ENCODE measurements around the gene CACNA1C. TPM values are rescaled to one million over a fixed set of nuclear protein-coding genes. Genes with fewer than 3 reads are reported as not detected.

Gene CACNA1C
- total RNA-seq, 4 donors from 2014 or later, result 5.2 to 12.9 (median 6.3) TPM

DNA sequence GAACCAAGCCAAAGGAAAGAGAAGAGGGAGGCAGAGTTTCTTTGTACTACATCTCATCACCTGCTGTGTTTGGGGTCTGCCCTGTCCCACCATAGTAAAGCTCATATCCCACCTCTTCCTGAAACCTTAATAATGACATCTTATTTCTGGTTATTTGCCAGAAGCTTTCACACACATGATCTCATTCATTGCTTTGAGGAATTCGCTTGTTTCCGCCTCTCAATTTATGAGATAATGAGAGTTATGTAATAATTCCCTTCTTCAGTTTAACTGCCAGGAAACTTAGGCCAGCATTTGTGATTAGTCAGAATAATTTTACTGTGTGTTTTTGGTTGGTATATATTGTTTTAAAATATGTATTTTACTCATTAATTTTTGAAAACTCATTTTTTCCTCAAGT is 205.2 kb downstream of the CACNA1C start:
- Histone ChIP-seq H3K9me3 (no peaks in the 10 kb centered on the region), H3K36me3 (no peaks in the 10 kb centered on the region), H3K27me3 (no peaks in the 10 kb centered on the region), H3K4me3 (no peak overlapping the region), H3K27ac (no peak overlapping the region), H3K4me1 (peaks cover 0 to 5% (median 0%) of the 10 kb centered on the region in 4 donors)
- 29 to 42% methylated on average over 2 of the region's 2 CpGs for WGBS, 2 donors
- DNase-seq (ENCODE audit: low spot score in 2 of 2), result no peak
- TF ChIP-seq EP300 (IDR thresholded peaks at IDR 0.05), result no peak
- no peak for TF ChIP-seq POLR2A (IDR thresholded peaks at IDR 0.05)
- TF ChIP-seq, protein P1, sequence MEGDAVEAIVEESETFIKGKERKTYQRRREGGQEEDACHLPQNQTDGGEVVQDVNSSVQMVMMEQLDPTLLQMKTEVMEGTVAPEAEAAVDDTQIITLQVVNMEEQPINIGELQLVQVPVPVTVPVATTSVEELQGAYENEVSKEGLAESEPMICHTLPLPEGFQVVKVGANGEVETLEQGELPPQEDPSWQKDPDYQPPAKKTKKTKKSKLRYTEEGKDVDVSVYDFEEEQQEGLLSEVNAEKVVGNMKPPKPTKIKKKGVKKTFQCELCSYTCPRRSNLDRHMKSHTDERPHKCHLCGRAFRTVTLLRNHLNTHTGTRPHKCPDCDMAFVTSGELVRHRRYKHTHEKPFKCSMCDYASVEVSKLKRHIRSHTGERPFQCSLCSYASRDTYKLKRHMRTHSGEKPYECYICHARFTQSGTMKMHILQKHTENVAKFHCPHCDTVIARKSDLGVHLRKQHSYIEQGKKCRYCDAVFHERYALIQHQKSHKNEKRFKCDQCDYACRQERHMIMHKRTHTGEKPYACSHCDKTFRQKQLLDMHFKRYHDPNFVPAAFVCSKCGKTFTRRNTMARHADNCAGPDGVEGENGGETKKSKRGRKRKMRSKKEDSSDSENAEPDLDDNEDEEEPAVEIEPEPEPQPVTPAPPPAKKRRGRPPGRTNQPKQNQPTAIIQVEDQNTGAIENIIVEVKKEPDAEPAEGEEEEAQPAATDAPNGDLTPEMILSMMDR (IDR thresholded peaks at IDR 0.05), result no peak

GRCh38 chr12:2259369-2259768 is 206.6 kb downstream of the CACNA1C start:
- WGBS, 2 donors, result 26 to 41% methylated on average over 4 of the region's 4 CpGs
- Histone ChIP-seq H3K4me3 (no peak overlapping the region), H3K4me1 (peaks cover 0 to 12% (median 1%) of the 10 kb centered on the region in 4 donors), H3K9me3 (no peaks in the 10 kb centered on the region), H3K36me3 (no peaks in the 10 kb centered on the region), H3K27me3 (no peaks in the 10 kb centered on the region), H3K27ac (no peak overlapping the region)
- TF ChIP-seq POLR2A (IDR thresholded peaks at IDR 0.05) (no peak), EP300 (IDR thresholded peaks at IDR 0.05) (no peak)
- TF ChIP-seq, protein P1 (IDR thresholded peaks at IDR 0.05), result no peak
- DNase-seq (ENCODE audit: low spot score in 2 of 2), result no peak

GRCh38 chr12:2260441-2260840 is 207.7 kb downstream of the CACNA1C start:
- no peak for DNase-seq (ENCODE audit: low spot score in 2 of 2)
- Histone ChIP-seq H3K9me3 (no peaks in the 10 kb centered on the region), H3K4me1 (peaks cover 0 to 21% (median 3%) of the 10 kb centered on the region in 4 donors), H3K27me3 (no peaks in the 10 kb centered on the region), H3K36me3 (no peaks in the 10 kb centered on the region), H3K4me3 (no peak overlapping the region), H3K27ac (no peak overlapping the region)
- TF ChIP-seq, protein P1 (IDR thresholded peaks at IDR 0.05), result no peak
- TF ChIP-seq POLR2A (IDR thresholded peaks at IDR 0.05) (no peak), EP300 (IDR thresholded peaks at IDR 0.05) (no peak)
- WGBS, 2 donors, result 83 to 84% methylated on average over 3 of the region's 3 CpGs

GRCh38 chr12:2261708-2262107 is 208.9 kb downstream of the CACNA1C start:
- DNase-seq (ENCODE audit: low spot score in 2 of 2), result no peak
- Histone ChIP-seq H3K4me1 (peaks cover 0 to 29% (median 3%) of the 10 kb centered on the region in 4 donors), H3K9me3 (no peaks in the 10 kb centered on the region), H3K36me3 (no peaks in the 10 kb centered on the region), H3K27me3 (no peaks in the 10 kb centered on the region), H3K27ac (no peak overlapping the region), H3K4me3 (no peak overlapping the region)
- 71 to 86% methylated on average over 1 of the region's 1 CpG for WGBS, 2 donors
- TF ChIP-seq POLR2A (IDR thresholded peaks at IDR 0.05) (no peak), EP300 (IDR thresholded peaks at IDR 0.05) (no peak)
- TF ChIP-seq, protein P1 (IDR thresholded peaks at IDR 0.05), result no peak

- Histone ChIP-seq H3K36me3 (no peaks in the 10 kb centered on the region), H3K27me3 (no peaks in the 10 kb centered on the region), H3K4me1 (peaks cover 0 to 35% (median 4%) of the 10 kb centered on the region in 4 donors), H3K9me3 (no peaks in the 10 kb centered on the region), H3K4me3 (no peak overlapping the region), H3K27ac (no peak overlapping the region)
- WGBS, 2 donors, result 93 to 95% methylated on average over 2 of the region's 2 CpGs
- DNase-seq (ENCODE audit: low spot score in 2 of 2), result no peak
- TF ChIP-seq EP300 (IDR thresholded peaks at IDR 0.05) (no peak), POLR2A (IDR thresholded peaks at IDR 0.05) (no peak)
- TF ChIP-seq, protein P1 (IDR thresholded peaks at IDR 0.05), result no peak
Measured at GRCh38 chr12:2262449-2262848, 209.7 kb downstream of the CACNA1C start.

Data from tibial nerve (tissue), 4 donors.